Measurements from ENCODE around the gene ACTA1. TPM values are rescaled to one million over a fixed set of nuclear protein-coding genes. Genes with fewer than 3 reads are reported as not detected.

The ACTA1 gene
- total RNA-seq, 2 donors from 2014 or later: 2.4 TPM; not detected in 1

GRCh38 chr1:229385853-229386456, 47.9 kb downstream of the ACTA1 start:
- Histone ChIP-seq H3K36me3 (no peaks in the 10 kb centered on the region), H3K9me3 (no peaks in the 10 kb centered on the region), H3K4me1 (no peaks in the 10 kb centered on the region), H3K27me3 (no peaks in the 10 kb centered on the region), H3K4me3 (no peak overlapping the region), H3K27ac (no peak overlapping the region), H3K9ac (ENCODE audit: low read depth in 2 of 2, low read length in 2 of 2) (no peak overlapping the region)
- intact Hi-C loops (cut with DNase I): no loop called here
- DNase-seq: no peak
- TF ChIP-seq CTCF (IDR thresholded peaks at IDR 0.05): no peak

- Histone ChIP-seq H3K36me3 (no peaks in the 10 kb centered on the region), H3K4me3 (no peak overlapping the region), H3K9ac (ENCODE audit: low read depth in 2 of 2, low read length in 2 of 2) (no peak overlapping the region), H3K4me1 (no peaks in the 10 kb centered on the region), H3K27me3 (no peaks in the 10 kb centered on the region), H3K9me3 (no peaks in the 10 kb centered on the region), H3K27ac (no peak overlapping the region)
- intact Hi-C loops (cut with DNase I): no loop called here
- DNase-seq: no peak
- no peak for TF ChIP-seq CTCF (IDR thresholded peaks at IDR 0.05)
These were observed 49.1 kb downstream of the ACTA1 start for GRCh38 chr1:229384822-229385221.

- no peaks in the 10 kb centered on the region for H3K4me1 ChIP-seq
- H3K36me3 ChIP-seq: no peaks in the 10 kb centered on the region
- no peak for DNase-seq
- H3K9me3 ChIP-seq: no peaks in the 10 kb centered on the region
- no peak overlapping the region for H3K9ac ChIP-seq (ENCODE audit: low read depth in 2 of 2, low read length in 2 of 2)
- no peak for TF ChIP-seq CTCF (IDR thresholded peaks at IDR 0.05)
- no peak overlapping the region for H3K4me3 ChIP-seq
- intact Hi-C loops (cut with DNase I): no loop called here
- H3K27ac ChIP-seq: no peak overlapping the region
- H3K27me3 ChIP-seq: no peaks in the 10 kb centered on the region
These were observed 49.9 kb downstream of the ACTA1 start for GRCh38 chr1:229383961-229384360.

- intact Hi-C loops (cut with DNase I): no loop called here
These were observed 50.7 kb downstream of the ACTA1 start for GRCh38 chr1:229383188-229383587.

More at GRCh38 chr1:229383188-229383587, 50.7 kb downstream of the ACTA1 start:
- no peak overlapping the region for H3K9ac ChIP-seq (ENCODE audit: low read depth in 2 of 2, low read length in 2 of 2)
- H3K36me3 ChIP-seq: no peaks in the 10 kb centered on the region
- TF ChIP-seq CTCF (IDR thresholded peaks at IDR 0.05): no peak
- no peaks in the 10 kb centered on the region for H3K4me1 ChIP-seq
- no peaks in the 10 kb centered on the region for H3K9me3 ChIP-seq
- H3K27me3 ChIP-seq: no peaks in the 10 kb centered on the region
- H3K27ac ChIP-seq: no peak overlapping the region
- no peak for DNase-seq
- no peak overlapping the region for H3K4me3 ChIP-seq

Other genes with a start within 250 kb of the ACTA1 start
- 100 to 1,000 TPM in 1 of 2 donors, 10 to 100 TPM in 1; 80.9 to 103 TPM for gene RAB4A, start 163.0 kb downstream of the ACTA1 start, total RNA-seq
- gene CCSAP, start 91.0 kb downstream of the ACTA1 start, total RNA-seq: 1 to 10 TPM; 5.2 to 6.2 TPM
- gene NUP133, start 74.2 kb upstream of the ACTA1 start, total RNA-seq: 10 to 100 TPM; 25.9 to 37.8 TPM
- gene ABCB10, start 124.6 kb upstream of the ACTA1 start, total RNA-seq: 10 to 100 TPM; 22.3 to 24.7 TPM
- gene TAF5L, start 192.0 kb upstream of the ACTA1 start, total RNA-seq: 10 to 100 TPM; 20.9 to 24.3 TPM
- 1 to 10 TPM; 5.7 to 10.0 TPM for gene URB2, start 192.2 kb upstream of the ACTA1 start, total RNA-seq

All from colonic mucosa (tissue), 4 donors.